Measurements from ENCODE around the gene ZNRD2.
A peak's percentile ranks its signal among the peaks of the same experiment; 100 is the strongest.
"Not testable (repeated sequence)": the region's sequence is repeated elsewhere in the genome, so short reads cannot be mapped to it uniquely, and the experiment has no call there.

Gene ZNRD2

GRCh38 chr11:65555693-65556231 lies 14.5 kb upstream of the ZNRD2 start:
- DNase-seq (ENCODE audit: low read depth in 3 of 3) = no peak

- no peak for DNase-seq (ENCODE audit: low read depth in 3 of 3)
These were observed 13.6 kb upstream of the ZNRD2 start for GRCh38 chr11:65556470-65557279.

GRCh38 chr11:65557280-65558001 lies 12.8 kb upstream of the ZNRD2 start:
- DNase-seq (ENCODE audit: low read depth in 3 of 3) = no peak

- no peak for DNase-seq (ENCODE audit: low read depth in 3 of 3)
These were observed 12.0 kb upstream of the ZNRD2 start, which contains the start of gene LTBP3 for GRCh38 chr11:65558002-65558929. Gene LTBP3, minus strand, starts transcription at chr11:65558359. Its CDS starts 400 bp downstream, at chr11:65557959.

- DNase-seq (ENCODE audit: low read depth in 3 of 3) = no peak
These were observed 11.3 kb upstream of the ZNRD2 start for GRCh38 chr11:65558930-65559509.

- no peak for DNase-seq (ENCODE audit: low read depth in 3 of 3)
These were observed 10.7 kb upstream of the ZNRD2 start for GRCh38 chr11:65559535-65559934.

- DNase-seq (ENCODE audit: low read depth in 3 of 3) = no peak
These were observed 10.2 kb upstream of the ZNRD2 start for GRCh38 chr11:65559951-65560537.

GRCh38 chr11:65560555-65561418 lies 9.5 kb upstream of the ZNRD2 start:
- DNase-seq (ENCODE audit: low read depth in 3 of 3) = no peak

- DNase-seq (ENCODE audit: low read depth in 3 of 3) = no peak
These were observed 8.3 kb upstream of the ZNRD2 start for GRCh38 chr11:65562020-65562419.

GRCh38 chr11:65562788-65563187 lies 7.5 kb upstream of the ZNRD2 start:
- no peak for DNase-seq (ENCODE audit: low read depth in 3 of 3)

GRCh38 chr11:65563601-65564000 lies 6.7 kb upstream of the ZNRD2 start:
- DNase-seq (ENCODE audit: low read depth in 3 of 3) = no peak

- DNase-seq (ENCODE audit: low read depth in 3 of 3) = not testable (repeated sequence)
These were observed 5.3 kb upstream of the ZNRD2 start for GRCh38 chr11:65564879-65565559.

GRCh38 chr11:65565624-65566453 lies 4.4 kb upstream of the ZNRD2 start:
- no peak for DNase-seq (ENCODE audit: low read depth in 3 of 3)

GRCh38 chr11:65569164-65569972 lies 909 bp upstream of the ZNRD2 start:
- DNase-seq (ENCODE audit: low read depth in 3 of 3) = no peak

- DNase-seq (ENCODE audit: low read depth in 3 of 3) = no peak
These were observed 1.1 kb downstream of the ZNRD2 start for GRCh38 chr11:65571420-65571819.

- no peak for DNase-seq (ENCODE audit: low read depth in 3 of 3)
These were observed 1.7 kb downstream of the ZNRD2 start for GRCh38 chr11:65571940-65572339.

- DNase-seq (ENCODE audit: low read depth in 3 of 3) = peak; percentile 66 to 91 (median 79)
These were observed 2.2 kb downstream of the ZNRD2 start, which contains the start of gene FAM89B for GRCh38 chr11:65572356-65573051. Gene FAM89B, plus strand, starts transcription at chr11:65572538. Its CDS starts 132 bp downstream, at chr11:65572670.

All from stimulated activated CD4-positive, alpha-beta T cell treated with anti-CD3 and anti-CD28 coated beads, TNF-alpha, amount 100 ng/mL, for 24 hours (primary cell).